ENCODE data around the gene SH2D2A. TPM values are rescaled to one million over a fixed set of nuclear protein-coding genes. Genes with fewer than 3 reads are reported as not detected.

SH2D2A gene
- total and polyA plus RNA-seq, 3 donors from 2014 or later: 1.3 to 3.1 TPM; not detected in 1

DNA sequence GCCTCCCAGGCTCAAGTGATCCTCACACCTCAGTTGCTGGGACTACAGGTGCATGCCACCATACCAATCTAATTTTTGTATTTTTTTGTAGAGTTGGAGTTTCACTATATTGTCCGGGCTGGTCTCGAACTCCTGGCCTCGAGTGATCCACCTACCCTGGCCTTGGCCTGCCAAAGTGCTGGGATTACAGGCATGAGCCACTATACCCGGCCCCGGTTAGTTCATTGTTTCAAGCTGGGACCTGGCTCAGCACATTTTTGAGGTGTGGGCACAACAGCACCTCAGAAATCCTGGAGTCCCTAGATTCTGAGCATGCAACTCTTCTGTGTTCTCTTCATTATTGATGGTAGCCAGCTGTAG is 21.3 kb downstream of the SH2D2A start:
- Histone ChIP-seq H3K27ac (no peak overlapping the region), H3K4me1 (no peaks in the 10 kb centered on the region), H3K9me3 (no peaks in the 10 kb centered on the region), H3K36me3 (ENCODE audit: low read depth, missing control alignments) (no peaks in the 10 kb centered on the region), H3K27me3 (no peaks in the 10 kb centered on the region), H3K4me3 (no peak overlapping the region)
- intact Hi-C loops (cut with DNase I; ENCODE audit: low total_unique reads): no loop called here
- TF ChIP-seq POLR2A (IDR thresholded peaks at IDR 0.05): no peak
- TF ChIP-seq, protein P1, sequence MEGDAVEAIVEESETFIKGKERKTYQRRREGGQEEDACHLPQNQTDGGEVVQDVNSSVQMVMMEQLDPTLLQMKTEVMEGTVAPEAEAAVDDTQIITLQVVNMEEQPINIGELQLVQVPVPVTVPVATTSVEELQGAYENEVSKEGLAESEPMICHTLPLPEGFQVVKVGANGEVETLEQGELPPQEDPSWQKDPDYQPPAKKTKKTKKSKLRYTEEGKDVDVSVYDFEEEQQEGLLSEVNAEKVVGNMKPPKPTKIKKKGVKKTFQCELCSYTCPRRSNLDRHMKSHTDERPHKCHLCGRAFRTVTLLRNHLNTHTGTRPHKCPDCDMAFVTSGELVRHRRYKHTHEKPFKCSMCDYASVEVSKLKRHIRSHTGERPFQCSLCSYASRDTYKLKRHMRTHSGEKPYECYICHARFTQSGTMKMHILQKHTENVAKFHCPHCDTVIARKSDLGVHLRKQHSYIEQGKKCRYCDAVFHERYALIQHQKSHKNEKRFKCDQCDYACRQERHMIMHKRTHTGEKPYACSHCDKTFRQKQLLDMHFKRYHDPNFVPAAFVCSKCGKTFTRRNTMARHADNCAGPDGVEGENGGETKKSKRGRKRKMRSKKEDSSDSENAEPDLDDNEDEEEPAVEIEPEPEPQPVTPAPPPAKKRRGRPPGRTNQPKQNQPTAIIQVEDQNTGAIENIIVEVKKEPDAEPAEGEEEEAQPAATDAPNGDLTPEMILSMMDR (IDR thresholded peaks at IDR 0.05): no peak
- no peak for DNase-seq
- WGBS, 2 donors: 72 to 81% methylated on average over 5 of the region's 5 CpGs

- no peak overlapping the region for H3K27ac ChIP-seq
- no peaks in the 10 kb centered on the region for H3K36me3 ChIP-seq (ENCODE audit: low read depth, missing control alignments)
- H3K27me3 ChIP-seq: no peaks in the 10 kb centered on the region
- H3K9me3 ChIP-seq: no peaks in the 10 kb centered on the region
- WGBS, 2 donors: 75 to 77% methylated on average over 7 of the region's 7 CpGs
- no peak overlapping the region for H3K4me3 ChIP-seq
- TF ChIP-seq, protein P1 (IDR thresholded peaks at IDR 0.05): no peak
- no peak for TF ChIP-seq POLR2A (IDR thresholded peaks at IDR 0.05)
- DNase-seq: no peak
- intact Hi-C loops (cut with DNase I; ENCODE audit: low total_unique reads): no loop called here
- no peaks in the 10 kb centered on the region for H3K4me1 ChIP-seq
Observed at GRCh38 chr1:156794506-156795373, 21.9 kb downstream of the SH2D2A start.

DNA sequence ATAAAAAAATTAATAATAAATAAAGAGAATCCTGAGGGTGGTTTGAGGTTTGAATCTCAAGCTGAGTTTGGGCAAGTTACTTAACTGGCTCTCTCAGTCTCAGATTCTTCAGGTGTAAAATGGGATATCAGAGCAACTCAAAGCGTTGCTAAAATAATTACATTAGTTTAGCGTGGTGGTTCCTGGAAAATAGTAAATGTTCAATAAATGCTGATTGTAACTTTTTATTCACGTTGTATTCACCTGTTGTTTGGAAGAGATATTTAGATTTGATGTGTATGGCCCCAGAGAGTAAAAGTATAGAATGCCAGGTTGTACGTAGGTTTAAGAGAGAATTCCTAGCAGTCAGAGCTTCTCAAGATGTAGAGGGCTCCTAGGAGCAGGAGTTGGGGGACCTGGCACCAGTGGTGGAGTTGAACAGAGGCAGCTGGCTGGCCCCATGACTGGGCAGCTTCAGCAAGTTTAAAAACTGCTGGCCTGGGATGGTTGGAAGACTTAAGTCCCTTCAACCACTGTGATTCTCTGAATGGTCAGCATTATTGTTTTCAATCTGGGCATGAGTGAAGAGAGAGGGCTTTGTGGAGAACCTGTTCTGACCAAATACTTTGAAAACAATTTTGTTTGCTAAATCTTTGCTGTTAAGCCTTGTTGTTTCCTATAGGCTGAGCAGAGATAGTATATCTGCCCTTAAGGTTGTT is 26.9 kb downstream of the SH2D2A start:
- Histone ChIP-seq H3K4me3 (no peak overlapping the region), H3K36me3 (ENCODE audit: low read depth, missing control alignments) (no peaks in the 10 kb centered on the region), H3K27ac (no peak overlapping the region), H3K9me3 (no peaks in the 10 kb centered on the region), H3K27me3 (no peaks in the 10 kb centered on the region), H3K4me1 (no peaks in the 10 kb centered on the region)
- no peak for TF ChIP-seq POLR2A (IDR thresholded peaks at IDR 0.05)
- TF ChIP-seq, protein P1 (IDR thresholded peaks at IDR 0.05): no peak
- no peak for DNase-seq
- 85 to 91% methylated on average over 4 of the region's 4 CpGs for WGBS, 2 donors
- intact Hi-C loops (cut with DNase I; ENCODE audit: low total_unique reads): no loop called here

DNA sequence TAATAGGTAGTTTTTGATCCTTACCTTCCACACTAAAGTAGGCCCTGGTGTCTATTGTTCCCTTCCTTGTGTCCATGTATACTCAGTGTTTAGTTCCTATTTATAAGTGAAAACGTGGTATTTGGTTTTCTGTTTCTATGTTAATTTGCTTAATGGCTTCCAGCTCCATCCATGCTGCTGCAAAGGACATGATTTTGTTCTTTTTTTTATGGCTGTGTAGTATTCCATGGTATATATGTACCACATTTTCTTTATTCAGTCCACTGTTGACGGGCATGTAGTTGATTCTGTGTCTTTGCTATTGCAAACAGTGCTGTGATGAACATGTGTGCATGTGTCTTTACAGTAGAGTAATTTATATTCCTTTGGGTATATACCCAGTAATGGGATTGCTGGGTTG is 28.5 kb downstream of the SH2D2A start:
- no peak overlapping the region for H3K27ac ChIP-seq
- H3K4me1 ChIP-seq: no peaks in the 10 kb centered on the region
- H3K27me3 ChIP-seq: no peaks in the 10 kb centered on the region
- no peaks in the 10 kb centered on the region for H3K9me3 ChIP-seq
- DNase-seq: no peak
- TF ChIP-seq, protein P1 (IDR thresholded peaks at IDR 0.05): no peak
- no peak for TF ChIP-seq POLR2A (IDR thresholded peaks at IDR 0.05)
- 90 to 95% methylated on average over 2 of the region's 2 CpGs for WGBS, 2 donors
- no peaks in the 10 kb centered on the region for H3K36me3 ChIP-seq (ENCODE audit: low read depth, missing control alignments)
- H3K4me3 ChIP-seq: no peak overlapping the region
- intact Hi-C loops (cut with DNase I; ENCODE audit: low total_unique reads): no loop called here
